Muscle of leg (tissue), 11 donors: Measurements from ENCODE around the gene EYA3. TPM values are rescaled to one million over a fixed set of nuclear protein-coding genes. Genes with fewer than 3 reads are reported as not detected.
"Not testable (repeated sequence)": the region's sequence is repeated elsewhere in the genome, so short reads cannot be mapped to it uniquely, and the experiment has no call there.

Experiments
- DNase-seq: peaks from one replicate; pipeline ENCODE4 v3.0.0; 2013
- H3K27ac ChIP-seq: one replicate; pipeline ENCODE4 v1.5.1; 2013; ENCODE audit warnings: mild to moderate bottlenecking, low read length, control low read depth
- H3K27me3 ChIP-seq: one replicate; pipeline ENCODE4 v1.6.1; 2013; ENCODE audit warnings: low read length; ENCODE audit not compliant: control insufficient read depth, insufficient read depth
- H3K36me3 ChIP-seq: one replicate; pipeline ENCODE4 v1.6.1; 2013; ENCODE audit warnings: low read length; ENCODE audit not compliant: control insufficient read depth, insufficient read depth
- H3K4me1 ChIP-seq: one replicate; pipeline ENCODE4 v1.6.1; 2013; ENCODE audit warnings: low read length; ENCODE audit not compliant: control insufficient read depth, insufficient read depth
- H3K4me3 ChIP-seq: one replicate; pipeline ENCODE4 v1.5.1; 2013; ENCODE audit warnings: low read length, control low read depth
- H3K9me3 ChIP-seq: replicated peaks from 2 replicates; pipeline ENCODE4 v1.6.1; 2013; ENCODE audit warnings: low read depth, low read length; ENCODE audit not compliant: control insufficient read depth
- WGBS: methylation state at CpG from one replicate; pipeline ENCODE4 v1.1.5; 2013; ENCODE audit warnings: missing lambda C conversion rate; ENCODE audit not compliant: insufficient coverage; 5-methylcytosine and 5-hydroxymethylcytosine counted together
- polyA plus RNA-seq, 8 donors: library from polyadenylated mRNA; unstranded; fragments of 120-200 nt; gene quantifications; one replicate each; pipeline versions ENCODE4 v1.2.1 to v1.2.3, GENCODE V29; 2013; ENCODE audit warnings: inconsistent platforms in 1 of 8, low replicate concordance in 1 of 8; ENCODE audit not compliant: insufficient read length in 8 of 8, insufficient read depth in 1 of 8
- total RNA-seq: library from RNA; stranded (reverse); fragments of 120-200 nt; gene quantifications from one replicate; pipeline ENCODE4 v1.2.4, GENCODE V29; 2013

Gene EYA3
- total and polyA plus RNA-seq, 9 donors: 14.0 to 20.2 (median 16.6) TPM

DNA sequence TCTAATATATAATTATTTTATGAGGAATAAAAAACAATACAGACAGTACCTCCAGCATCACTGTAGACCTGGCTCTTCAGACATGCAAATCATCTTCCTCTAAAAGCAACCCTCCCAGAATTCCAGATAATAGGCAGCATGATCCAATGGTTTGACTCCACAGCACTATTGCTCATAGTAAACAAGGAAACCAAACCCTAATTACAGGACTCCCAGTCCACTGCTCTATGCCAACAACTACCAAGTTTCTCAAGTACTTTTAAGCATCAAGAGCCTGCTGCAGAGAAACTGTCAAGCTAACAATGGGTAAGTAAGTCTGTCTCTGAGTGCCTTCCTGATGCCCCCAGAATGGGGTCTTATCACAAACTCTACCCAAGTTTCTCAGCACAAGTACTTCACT lies 57.2 kb downstream of the EYA3 start:
- no peak for DNase-seq
- Histone ChIP-seq H3K27me3 (no peaks in the 10 kb centered on the region), H3K36me3 (peaks cover under 1% of the 10 kb centered on the region), H3K27ac (no peak overlapping the region), H3K4me1 (peaks cover 2% of the 10 kb centered on the region), H3K9me3 (no peaks in the 10 kb centered on the region), H3K4me3 (no peak overlapping the region)

DNA sequence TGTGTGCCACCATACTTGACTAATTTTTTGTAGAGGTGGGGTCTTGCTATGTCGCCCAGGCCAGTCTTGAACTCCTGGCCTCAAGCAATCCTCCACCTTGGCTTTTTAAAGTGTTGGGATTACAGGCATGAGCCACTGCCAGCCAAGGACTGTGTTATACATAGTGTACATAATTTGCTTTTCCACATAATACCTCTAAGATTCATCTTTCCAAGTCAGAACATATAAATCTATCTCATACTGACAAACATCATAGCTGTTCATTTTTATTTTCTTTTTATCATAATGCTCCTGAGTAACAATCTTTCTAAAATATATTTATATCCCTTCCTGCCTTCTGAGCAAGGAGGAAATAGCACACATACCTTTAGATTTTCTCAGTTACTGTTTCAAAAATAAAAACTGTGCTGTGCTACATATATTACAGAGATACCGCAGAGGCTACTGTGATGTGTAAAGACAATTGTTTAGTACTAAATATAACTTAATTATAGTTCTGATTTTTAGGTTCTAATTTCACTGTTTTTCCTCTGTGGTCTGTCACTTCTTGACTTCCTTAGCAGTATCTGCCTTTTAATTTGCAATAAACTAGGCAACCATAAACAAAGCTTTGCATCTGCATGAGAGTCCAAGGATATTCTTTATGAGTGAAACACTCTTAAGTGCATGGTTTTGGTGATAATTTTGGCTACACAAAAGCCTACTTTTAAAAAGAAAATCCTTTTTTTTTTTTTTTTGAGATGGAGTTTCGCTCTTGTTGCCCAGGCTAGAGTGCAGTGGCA lies 59.3 kb downstream of the EYA3 start:
- Histone ChIP-seq H3K4me3 (no peak overlapping the region), H3K27ac (no peak overlapping the region), H3K4me1 (peaks cover 2% of the 10 kb centered on the region), H3K36me3 (no peaks in the 10 kb centered on the region), H3K9me3 (no peaks in the 10 kb centered on the region), H3K27me3 (no peaks in the 10 kb centered on the region)
- WGBS: no CpG with 5 or more reads among the region's 3 CpGs
- DNase-seq: no peak

DNA sequence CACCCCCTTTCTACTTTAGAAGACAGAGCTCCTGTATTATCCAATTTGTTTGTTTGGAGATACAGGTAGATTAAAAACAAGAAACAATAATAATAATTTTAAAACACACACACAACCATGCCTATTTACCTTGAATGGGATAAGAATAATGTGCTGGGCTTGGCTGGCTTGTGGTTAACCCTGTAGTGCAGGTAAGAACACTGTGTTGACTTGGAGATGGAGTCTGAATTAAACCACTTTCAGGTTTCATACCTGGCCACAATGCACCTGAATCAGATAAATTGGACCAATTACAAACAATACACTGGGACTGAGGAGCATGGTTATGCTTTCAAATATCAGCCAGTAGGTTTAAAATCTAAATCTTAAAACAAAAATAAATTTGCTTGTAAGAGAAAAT lies 60.8 kb downstream of the EYA3 start:
- Histone ChIP-seq H3K36me3 (peaks cover 1% of the 10 kb centered on the region), H3K27ac (no peak overlapping the region), H3K27me3 (no peaks in the 10 kb centered on the region), H3K4me1 (peaks cover 2% of the 10 kb centered on the region), H3K9me3 (no peaks in the 10 kb centered on the region), H3K4me3 (no peak overlapping the region)
- no peak for DNase-seq

DNA sequence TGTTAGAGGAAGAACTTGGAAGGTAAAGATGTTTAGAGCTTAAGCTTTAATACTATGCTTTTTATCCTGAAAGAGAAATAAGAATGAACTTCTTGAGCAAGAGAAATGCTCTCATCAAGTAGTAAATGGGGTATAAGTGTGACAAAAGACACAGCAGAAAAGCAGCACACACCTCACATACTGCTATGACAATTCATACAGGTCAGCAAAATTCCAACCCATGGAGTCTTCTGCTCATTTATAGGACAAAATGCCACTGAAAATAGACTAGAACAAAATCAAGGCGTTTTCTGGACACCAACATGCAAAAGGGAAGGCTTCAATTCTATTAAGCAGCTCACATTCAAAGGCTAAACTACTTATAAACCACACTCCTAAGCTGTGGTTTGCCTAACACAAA lies 61.2 kb downstream of the EYA3 start:
- Histone ChIP-seq H3K9me3 (no peaks in the 10 kb centered on the region), H3K36me3 (peaks cover 3% of the 10 kb centered on the region), H3K4me3 (no peak overlapping the region), H3K4me1 (peaks cover 2% of the 10 kb centered on the region), H3K27me3 (no peaks in the 10 kb centered on the region), H3K27ac (no peak overlapping the region)
- DNase-seq: no peak
- 100% methylated on average over 1 of the region's 1 CpG for WGBS

- peaks cover 2% of the 10 kb centered on the region for H3K4me1 ChIP-seq
- H3K4me3 ChIP-seq: no peak overlapping the region
- H3K36me3 ChIP-seq: peaks cover 3% of the 10 kb centered on the region
- no peak for DNase-seq
- no peaks in the 10 kb centered on the region for H3K27me3 ChIP-seq
- H3K27ac ChIP-seq: no peak overlapping the region
- WGBS: no CpG with 5 or more reads among the region's 3 CpGs
- H3K9me3 ChIP-seq: no peaks in the 10 kb centered on the region
Measured at GRCh38 chr1:28026329-28026728, 62.1 kb downstream of the EYA3 start.

- Histone ChIP-seq H3K27ac (no peak overlapping the region), H3K4me3 (no peak overlapping the region), H3K9me3 (no peaks in the 10 kb centered on the region), H3K4me1 (no peaks in the 10 kb centered on the region), H3K36me3 (peaks cover 6% of the 10 kb centered on the region), H3K27me3 (no peaks in the 10 kb centered on the region)
- no peak for DNase-seq
- 82% methylated on average over 1 of the region's 2 CpGs for WGBS
Measured at GRCh38 chr1:28021064-28021463, 67.3 kb downstream of the EYA3 start.

GRCh38 chr1:28010969-28011368 lies 77.4 kb downstream of the EYA3 start:
- Histone ChIP-seq H3K4me1 (no peaks in the 10 kb centered on the region), H3K4me3 (no peak overlapping the region), H3K27ac (no peak overlapping the region), H3K27me3 (no peaks in the 10 kb centered on the region), H3K9me3 (no peaks in the 10 kb centered on the region), H3K36me3 (peaks cover 23% of the 10 kb centered on the region)
- no peak for DNase-seq
- 100% methylated on average over 1 of the region's 1 CpG for WGBS

DNA sequence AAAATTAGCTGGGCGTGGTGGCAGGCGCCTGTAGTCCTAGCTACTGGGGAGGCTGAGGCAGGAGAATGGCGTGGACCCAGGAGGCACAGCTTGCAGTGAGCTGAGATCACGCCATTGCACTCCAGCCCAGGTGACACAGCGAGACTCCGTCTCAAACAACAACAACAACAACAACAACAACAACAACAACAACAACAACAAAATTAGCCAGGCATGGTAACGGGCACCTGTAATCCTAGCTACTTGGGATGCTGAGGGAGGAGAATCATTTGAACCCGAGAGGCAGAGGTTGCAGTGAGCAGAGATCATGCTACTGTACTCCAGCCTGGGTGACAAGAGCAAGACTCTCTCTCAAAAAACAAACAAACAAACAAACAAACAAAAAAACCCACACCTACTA lies 85.3 kb downstream of the EYA3 start:
- no CpG with 5 or more reads among the region's 8 CpGs for WGBS

DNA sequence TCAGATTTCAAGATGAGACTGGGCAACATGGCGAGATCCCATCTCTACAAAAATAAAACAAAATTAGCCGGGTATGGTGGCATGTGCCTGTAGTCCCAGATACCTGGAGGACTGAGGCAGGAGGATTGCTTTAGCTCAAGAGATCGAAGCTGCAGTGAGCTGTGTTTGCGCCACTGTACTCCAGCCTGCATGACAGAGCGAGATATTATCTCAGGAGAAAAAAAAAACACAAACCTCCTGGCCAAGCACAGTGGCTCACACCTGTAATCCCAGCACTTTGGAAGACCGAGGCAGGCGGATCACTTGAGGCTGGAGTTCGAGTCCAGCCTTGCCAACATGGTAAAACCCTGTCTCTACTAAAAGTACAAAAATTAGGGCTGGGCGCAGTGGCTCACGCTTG lies 85.8 kb downstream of the EYA3 start:
- H3K4me3 ChIP-seq: no peak overlapping the region
- H3K27ac ChIP-seq: no peak overlapping the region
- H3K36me3 ChIP-seq: peaks cover 27% of the 10 kb centered on the region
- H3K27me3 ChIP-seq: no peaks in the 10 kb centered on the region
- no peaks in the 10 kb centered on the region for H3K9me3 ChIP-seq
- DNase-seq: no peak
- H3K4me1 ChIP-seq: no peaks in the 10 kb centered on the region
- 100% methylated on average over 2 of the region's 10 CpGs for WGBS

More for the DNA sequence above, 85.3 kb downstream of the EYA3 start:
- not testable (repeated sequence) for H3K27ac ChIP-seq, H3K9me3 ChIP-seq, DNase-seq, H3K4me3 ChIP-seq, H3K4me1 ChIP-seq, H3K27me3 ChIP-seq
- H3K36me3 ChIP-seq: peaks cover 23% of the 10 kb centered on the region

DNA sequence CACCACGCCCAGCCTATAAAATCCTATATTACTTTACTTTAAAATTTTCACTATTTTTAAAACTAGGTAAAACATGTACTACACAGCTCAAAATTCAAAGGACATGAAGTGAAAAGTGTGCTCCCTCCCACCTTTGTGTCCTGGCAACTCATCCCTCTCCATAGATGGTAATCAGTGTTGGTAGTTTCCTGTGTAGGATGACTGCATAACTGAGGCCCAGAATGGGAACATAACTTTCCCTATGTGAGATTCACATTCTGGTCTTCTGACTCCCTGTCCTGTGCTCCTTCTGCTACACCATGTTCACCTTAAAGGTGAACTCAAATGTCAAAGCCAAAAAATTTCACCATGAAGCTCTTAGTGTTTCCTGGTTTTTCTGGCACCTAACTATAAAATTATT lies 89.4 kb downstream of the EYA3 start:
- Histone ChIP-seq H3K27ac (no peak overlapping the region), H3K9me3 (no peaks in the 10 kb centered on the region), H3K36me3 (peaks cover 38% of the 10 kb centered on the region), H3K4me1 (no peaks in the 10 kb centered on the region), H3K27me3 (no peaks in the 10 kb centered on the region), H3K4me3 (no peak overlapping the region)
- no CpG with 5 or more reads among the region's 1 CpG for WGBS
- no peak for DNase-seq

GRCh38 chr1:27994526-27994925 lies 93.9 kb downstream of the EYA3 start:
- H3K36me3 ChIP-seq: peaks cover 38% of the 10 kb centered on the region
- not testable (repeated sequence) for H3K27ac ChIP-seq, H3K9me3 ChIP-seq, H3K4me1 ChIP-seq, DNase-seq, H3K4me3 ChIP-seq, H3K27me3 ChIP-seq
- WGBS: 86% methylated on average over 5 of the region's 6 CpGs
